IMR-90 (cell line): Measurements from ENCODE around the gene ZNF580.

Source experiments
- BHLHE40 ChIP-seq: fragments of 150-350 bp; IDR thresholded peaks from 2 replicates; pipeline ENCODE4 v1.6.1; 2016; ENCODE audit warnings: mild to moderate bottlenecking, low read depth, low read length
- CEBPB ChIP-seq: IDR thresholded peaks from 2 replicates; pipeline ENCODE4 v1.6.1; 2012; ENCODE audit warnings: low read depth, low read length, improper control_type of control experiment
- CHD1 ChIP-seq: IDR thresholded peaks from 2 replicates; pipeline ENCODE4 v1.6.1; 2012; ENCODE audit warnings: low read depth, low read length, improper control_type of control experiment
- CTCF ChIP-seq: conservative IDR thresholded peaks from 2 replicates; pipeline ENCODE4 v1.5.1; 2012; ENCODE audit warnings: mild to moderate bottlenecking, low read depth, low read length, improper control_type of control experiment
- FOS ChIP-seq: fragments of 150-350 bp; IDR thresholded peaks from 2 replicates; pipeline ENCODE4 v1.6.1; 2016; ENCODE audit warnings: low read depth, low read length
- MAFK ChIP-seq: IDR thresholded peaks from 2 replicates; pipeline ENCODE4 v1.6.1; 2012; ENCODE audit warnings: low read depth, low read length, improper control_type of control experiment
- MAZ ChIP-seq: IDR thresholded peaks from 2 replicates; pipeline ENCODE4 v1.6.1; 2012; ENCODE audit warnings: low read depth, mild to moderate bottlenecking, low read length, improper control_type of control experiment, moderate library complexity, borderline replicate concordance
- MXI1 ChIP-seq: IDR thresholded peaks from 2 replicates; pipeline ENCODE4 v1.6.1; 2012; ENCODE audit warnings: low read depth, mild to moderate bottlenecking, low read length, moderate library complexity, borderline replicate concordance
- POLR2A ChIP-seq: IDR thresholded peaks from 2 replicates; pipeline ENCODE4 v1.6.1; 2012; ENCODE audit warnings: mild to moderate bottlenecking, low read depth, low read length
- RAD21 ChIP-seq: IDR thresholded peaks from 2 replicates; pipeline ENCODE4 v1.6.1; 2012; ENCODE audit warnings: low read length, improper control_type of control experiment
- RFX5 ChIP-seq: IDR thresholded peaks from 2 replicates; pipeline ENCODE4 v1.8.0; 2012; ENCODE audit warnings: low read depth, mild to moderate bottlenecking, low read length, moderate library complexity
- SMC3 ChIP-seq: fragments of 150-350 bp; IDR thresholded peaks from 2 replicates; pipeline ENCODE4 v1.6.1; 2016; ENCODE audit warnings: low read depth, mild to moderate bottlenecking, antibody characterized with exemption, low read length, moderate library complexity
- USF2 ChIP-seq: fragments of 150-350 bp; IDR thresholded peaks from 2 replicates; pipeline ENCODE4 v1.6.1; 2017; ENCODE audit warnings: mild to moderate bottlenecking, antibody characterized with exemption, low read length, low read depth

GRCh38 chr19:55650126-55650557 lies 9.3 kb downstream of the ZNF580 start:
- TF ChIP-seq USF2 (no peak), POLR2A (no peak), CTCF (no peak), CEBPB (no peak), SMC3 (no peak), MAFK (no peak), RFX5 (no peak), BHLHE40 (no peak), MAZ (no peak), MXI1 (no peak), CHD1 (no peak), FOS (no peak), RAD21 (no peak)
